PC-9 (cell line): ENCODE results near the gene SENP6. TPM values are rescaled to one million over a fixed set of nuclear protein-coding genes. Genes with fewer than 3 reads are reported as not detected.

Source experiments
- BruUV-seq: library from RNA; stranded (reverse); fragments of 400-500 nt; replicated peaks from 2 replicates; lab custom pipeline; 2021; lab: Mats Ljungman, UMichigan
- CTCF ChIA-PET: fragments of 300-600 bp; sonication (Branson Sonifier 250); formaldehyde crosslinking; loops from one replicate; lab custom pipeline; 2022; ENCODE audit warnings: antibody characterized with exemption; lab: Charles Lee
- POLR2A ChIA-PET: fragments of 300-600 bp; sonication (Branson Sonifier 250); formaldehyde crosslinking; loops from one replicate; lab custom pipeline; 2022; ENCODE audit warnings: antibody characterized with exemption; ENCODE audit not compliant: unreplicated experiment; lab: Charles Lee
- DNase-seq, 2 experiments: peaks; one replicate each; pipeline versions ENCODE4 v3.0.0 to v3.0.0-alpha.2; 2015 to 2022; ENCODE audit warnings: mixed read lengths in 1 of 2
- H2AFZ ChIP-seq: fragments of 200-600 bp; sonication (generic); 2 replicates; pipeline ENCODE4 v1.8.1; 2017; ENCODE audit warnings: antibody characterized with exemption
- H3F3A ChIP-seq: fragments of 200-600 bp; sonication (generic); 2 replicates; pipeline ENCODE4 v1.8.1; 2017; ENCODE audit warnings: antibody characterized with exemption, mild to moderate bottlenecking, low read depth; ENCODE audit not compliant: insufficient read depth
- H3K27ac ChIP-seq: fragments of 200-600 bp; sonication (generic); 2 replicates; pipeline ENCODE4 v1.6.1; 2016; ENCODE audit warnings: mixed run types
- H3K27me3 ChIP-seq: fragments of 200-600 bp; sonication (generic); 2 replicates; pipeline ENCODE4 v1.6.1; 2016; ENCODE audit warnings: low read depth, mixed run types; ENCODE audit not compliant: insufficient read depth
- H3K36me3 ChIP-seq: fragments of 200-600 bp; sonication (generic); 2 replicates; pipeline ENCODE4 v1.6.1; 2016; ENCODE audit warnings: low read depth, mixed run types
- H3K4me1 ChIP-seq: fragments of 200-600 bp; sonication (generic); replicated peaks from 2 replicates; pipeline ENCODE4 v1.6.1; 2016; ENCODE audit warnings: mixed run types; ENCODE audit not compliant: insufficient read depth
- H3K4me2 ChIP-seq: fragments of 200-600 bp; sonication (generic); 2 replicates; pipeline ENCODE4 v1.6.1; 2017; ENCODE audit warnings: mixed run types
- H3K4me3 ChIP-seq: fragments of 200-600 bp; sonication (generic); 2 replicates; pipeline ENCODE4 v1.6.1; 2016; ENCODE audit warnings: mixed run types
- H3K79me2 ChIP-seq: fragments of 200-600 bp; sonication (generic); 2 replicates; pipeline ENCODE4 v1.6.1; 2017; ENCODE audit warnings: low read depth, mixed run types
- H3K9me2 ChIP-seq: fragments of 200-600 bp; sonication (generic); 2 replicates; pipeline ENCODE4 v1.8.1; 2017; ENCODE audit warnings: mild to moderate bottlenecking; ENCODE audit not compliant: insufficient read depth
- H3K9me3 ChIP-seq: fragments of 200-600 bp; sonication (generic); 2 replicates; pipeline ENCODE4 v1.8.1; 2016; ENCODE audit warnings: low read depth; ENCODE audit not compliant: insufficient read depth
- H4K20me1 ChIP-seq: fragments of 200-600 bp; sonication (generic); 2 replicates; pipeline ENCODE4 v1.8.1; 2017; ENCODE audit not compliant: insufficient read depth
- EZH2 ChIP-seq: fragments of 200-600 bp; sonication (generic); IDR thresholded peaks from 2 replicates; pipeline ENCODE4 v1.8.0; 2017; ENCODE audit warnings: antibody characterized with exemption, low read depth
- intact Hi-C: fragments of 100-400 bp; cut with micrococcal nuclease; formaldehyde crosslinking; loops from one replicate; pipeline ENCODE4 v1.10.0; 2022; ENCODE audit not compliant: unreplicated experiment
- total RNA-seq: library from RNA; stranded (reverse); gene quantifications from 2 replicates; pipeline ENCODE4 v1.2.3, GENCODE V29; 2021
- TF ChIP-seq, protein P1 (sequence below): fragments of 200-600 bp; sonication (generic); conservative IDR thresholded peaks from 2 replicates; pipeline ENCODE4 v1.6.1; 2017; ENCODE audit warnings: mixed run types, antibody characterized with exemption, mild to moderate bottlenecking, moderate library complexity

SENP6 gene
- total RNA-seq, 1 experiment from 2014 or later, result 70.4 TPM

DNA sequence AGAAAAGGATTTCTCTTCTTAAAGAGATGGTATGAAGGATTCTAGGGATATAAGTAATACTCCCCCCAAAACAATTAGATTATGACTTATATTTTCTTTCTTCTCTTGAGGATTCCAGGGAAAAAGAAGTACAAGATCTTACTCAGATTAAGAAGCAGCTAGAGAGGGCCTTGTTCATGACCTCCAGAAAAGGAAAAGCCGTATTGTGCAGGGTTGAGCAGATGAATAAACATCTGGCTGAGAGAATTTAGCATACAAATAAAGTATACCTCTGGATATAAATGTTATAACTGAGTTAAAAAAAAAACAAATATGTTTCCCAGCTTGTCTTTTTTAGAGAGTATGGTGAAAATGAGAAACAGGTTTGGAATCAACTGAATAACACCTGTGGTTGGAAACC is 158.6 kb downstream of the SENP6 start:
- H3F3A ChIP-seq, result peaks cover 4% of the 10 kb centered on the region; the same call in 1 of the 2 replicates
- no TSS peak for BruUV-seq
- H3K4me2 ChIP-seq, result no peak overlapping the region
- intact Hi-C loops, result no loop called here
- peaks cover 94% of the 10 kb centered on the region for H3K79me2 ChIP-seq
- H3K9me3 ChIP-seq, result peaks cover 5% of the 10 kb centered on the region; the same call in 1 of the 2 replicates
- ChIA-PET POLR2A (no interaction called here), CTCF (no interaction called here)
- peaks cover 18% of the 10 kb centered on the region for H3K36me3 ChIP-seq
- no peaks in the 10 kb centered on the region for H3K4me1 ChIP-seq
- no peak overlapping the region for H3K27ac ChIP-seq
- no peak for DNase-seq
- H3K4me3 ChIP-seq, result no peak overlapping the region
- H2AFZ ChIP-seq, result no peak overlapping the region
- H3K27me3 ChIP-seq, result no peaks in the 10 kb centered on the region
- TF ChIP-seq, protein P1, sequence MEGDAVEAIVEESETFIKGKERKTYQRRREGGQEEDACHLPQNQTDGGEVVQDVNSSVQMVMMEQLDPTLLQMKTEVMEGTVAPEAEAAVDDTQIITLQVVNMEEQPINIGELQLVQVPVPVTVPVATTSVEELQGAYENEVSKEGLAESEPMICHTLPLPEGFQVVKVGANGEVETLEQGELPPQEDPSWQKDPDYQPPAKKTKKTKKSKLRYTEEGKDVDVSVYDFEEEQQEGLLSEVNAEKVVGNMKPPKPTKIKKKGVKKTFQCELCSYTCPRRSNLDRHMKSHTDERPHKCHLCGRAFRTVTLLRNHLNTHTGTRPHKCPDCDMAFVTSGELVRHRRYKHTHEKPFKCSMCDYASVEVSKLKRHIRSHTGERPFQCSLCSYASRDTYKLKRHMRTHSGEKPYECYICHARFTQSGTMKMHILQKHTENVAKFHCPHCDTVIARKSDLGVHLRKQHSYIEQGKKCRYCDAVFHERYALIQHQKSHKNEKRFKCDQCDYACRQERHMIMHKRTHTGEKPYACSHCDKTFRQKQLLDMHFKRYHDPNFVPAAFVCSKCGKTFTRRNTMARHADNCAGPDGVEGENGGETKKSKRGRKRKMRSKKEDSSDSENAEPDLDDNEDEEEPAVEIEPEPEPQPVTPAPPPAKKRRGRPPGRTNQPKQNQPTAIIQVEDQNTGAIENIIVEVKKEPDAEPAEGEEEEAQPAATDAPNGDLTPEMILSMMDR, result no peak
- no peak for TF ChIP-seq EZH2
- peaks cover 13% of the 10 kb centered on the region for H4K20me1 ChIP-seq
- H3K9me2 ChIP-seq, result no peaks in the 10 kb centered on the region

DNA sequence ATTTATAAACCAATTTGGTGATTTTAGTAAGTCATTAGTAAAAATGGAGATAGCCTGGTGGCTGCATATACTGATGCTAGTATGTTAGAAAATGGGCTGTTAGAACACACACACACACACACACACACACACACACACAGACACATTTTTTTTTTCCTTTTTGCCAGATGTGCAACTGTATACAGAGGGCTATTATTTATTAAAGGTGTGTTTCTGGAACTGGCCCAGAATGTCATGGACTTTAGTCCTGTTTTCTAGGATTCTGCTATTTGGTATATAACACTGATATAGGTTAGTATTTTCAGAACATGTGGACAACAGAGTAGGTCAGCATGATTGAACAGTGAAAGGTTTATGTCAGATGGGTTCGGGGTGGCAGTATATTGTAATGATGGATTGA is 159.8 kb downstream of the SENP6 start:
- TF ChIP-seq, protein P1, result no peak
- no peak for TF ChIP-seq EZH2
- Histone ChIP-seq H3K79me2 (peaks cover 90% of the 10 kb centered on the region), H3F3A (peaks cover 4% of the 10 kb centered on the region; the same call in 1 of the 2 replicates), H3K9me3 (no peaks in the 10 kb centered on the region), H3K4me2 (no peak overlapping the region), H3K4me1 (no peaks in the 10 kb centered on the region), H2AFZ (no peak overlapping the region), H4K20me1 (peaks cover 13% of the 10 kb centered on the region), H3K36me3 (peaks cover 11% of the 10 kb centered on the region; the same call in 1 of the 2 replicates), H3K27me3 (no peaks in the 10 kb centered on the region), H3K27ac (no peak overlapping the region), H3K9me2 (no peaks in the 10 kb centered on the region), H3K4me3 (no peak overlapping the region)
- BruUV-seq, result no TSS peak
- DNase-seq, result no peak
- ChIA-PET POLR2A (no interaction called here), CTCF (no interaction called here)
- intact Hi-C loops, result no loop called here

DNA sequence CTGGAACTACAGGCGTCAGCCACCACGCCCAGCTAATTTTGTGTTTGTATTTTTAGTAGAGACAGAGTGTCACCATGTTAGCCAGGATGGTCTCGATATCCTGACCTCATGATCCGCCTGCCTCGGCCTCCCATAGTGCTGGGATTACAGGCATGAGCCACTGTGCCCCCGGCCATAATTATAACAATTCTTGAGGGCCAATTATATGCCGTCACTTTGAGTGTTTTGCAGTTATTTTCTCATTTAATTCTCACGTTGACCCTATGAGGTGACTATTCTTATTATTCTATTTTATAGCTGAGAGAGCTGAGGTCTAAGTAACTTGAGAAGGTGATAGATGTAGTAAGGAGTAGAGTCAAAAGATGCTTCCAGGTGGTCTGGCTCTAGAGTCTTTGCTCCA is 160.4 kb downstream of the SENP6 start:
- DNase-seq, result no peak
- intact Hi-C loops, result no loop called here
- H3K9me3 ChIP-seq, result no peaks in the 10 kb centered on the region
- peaks cover 4% of the 10 kb centered on the region; the same call in 1 of the 2 replicates for H3F3A ChIP-seq
- H3K79me2 ChIP-seq, result peaks cover 90% of the 10 kb centered on the region
- H3K27me3 ChIP-seq, result no peaks in the 10 kb centered on the region
- ChIA-PET POLR2A (no interaction called here), CTCF (no interaction called here)
- BruUV-seq, result no TSS peak
- no peak overlapping the region for H3K4me2 ChIP-seq
- H2AFZ ChIP-seq, result no peak overlapping the region
- no peak overlapping the region for H3K4me3 ChIP-seq
- H3K9me2 ChIP-seq, result no peaks in the 10 kb centered on the region
- no peak for TF ChIP-seq EZH2
- TF ChIP-seq, protein P1, result no peak
- no peak overlapping the region for H3K27ac ChIP-seq
- peaks cover 11% of the 10 kb centered on the region; the same call in 1 of the 2 replicates for H3K36me3 ChIP-seq
- H3K4me1 ChIP-seq, result no peaks in the 10 kb centered on the region
- peaks cover 13% of the 10 kb centered on the region for H4K20me1 ChIP-seq
